ENCODE data around the gene SPZ1. TPM values are rescaled to one million over a fixed set of nuclear protein-coding genes. Genes with fewer than 3 reads are reported as not detected.
"Not testable (repeated sequence)": the region's sequence is repeated elsewhere in the genome, so short reads cannot be mapped to it uniquely, and the experiment has no call there.

Gene SPZ1
- not detected in 2 replicates for total RNA-seq (2022)
- not detected for Bru-seq, nascent RNA
- not detected for BruChase-seq, experiment 1, labeled RNA remaining after a 6-hour chase
- BruChase-seq, experiment 2, labeled RNA remaining after a 2-hour chase = not detected
- long read RNA-seq = 0 reads

DNA sequence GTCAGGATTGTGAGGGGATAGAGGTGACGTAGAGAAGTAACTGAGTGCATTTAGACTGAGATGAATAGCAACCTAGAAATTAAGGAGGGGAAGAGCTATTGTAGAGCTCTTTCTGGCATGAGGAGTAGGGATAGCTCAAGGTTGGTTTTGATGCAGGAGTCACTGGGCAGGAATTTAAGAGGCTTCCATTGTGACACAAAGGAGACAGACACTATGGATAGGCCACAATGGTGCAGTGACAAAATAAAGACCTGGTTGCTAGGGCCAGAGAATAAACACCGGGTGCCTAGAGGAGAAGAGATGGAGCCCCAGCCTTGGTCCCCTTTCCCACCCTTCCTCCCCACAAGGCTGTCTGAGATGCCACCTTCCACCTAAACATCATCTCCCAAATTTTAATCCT, at the start of gene SPZ1:
Gene SPZ1, plus strand, starts transcription at position 301 of the 400 bp plus-strand sequence. CDS start 214 bp downstream, outside the sequence.
- TF ChIP-seq, protein P1, sequence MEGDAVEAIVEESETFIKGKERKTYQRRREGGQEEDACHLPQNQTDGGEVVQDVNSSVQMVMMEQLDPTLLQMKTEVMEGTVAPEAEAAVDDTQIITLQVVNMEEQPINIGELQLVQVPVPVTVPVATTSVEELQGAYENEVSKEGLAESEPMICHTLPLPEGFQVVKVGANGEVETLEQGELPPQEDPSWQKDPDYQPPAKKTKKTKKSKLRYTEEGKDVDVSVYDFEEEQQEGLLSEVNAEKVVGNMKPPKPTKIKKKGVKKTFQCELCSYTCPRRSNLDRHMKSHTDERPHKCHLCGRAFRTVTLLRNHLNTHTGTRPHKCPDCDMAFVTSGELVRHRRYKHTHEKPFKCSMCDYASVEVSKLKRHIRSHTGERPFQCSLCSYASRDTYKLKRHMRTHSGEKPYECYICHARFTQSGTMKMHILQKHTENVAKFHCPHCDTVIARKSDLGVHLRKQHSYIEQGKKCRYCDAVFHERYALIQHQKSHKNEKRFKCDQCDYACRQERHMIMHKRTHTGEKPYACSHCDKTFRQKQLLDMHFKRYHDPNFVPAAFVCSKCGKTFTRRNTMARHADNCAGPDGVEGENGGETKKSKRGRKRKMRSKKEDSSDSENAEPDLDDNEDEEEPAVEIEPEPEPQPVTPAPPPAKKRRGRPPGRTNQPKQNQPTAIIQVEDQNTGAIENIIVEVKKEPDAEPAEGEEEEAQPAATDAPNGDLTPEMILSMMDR (IDR thresholded peaks at IDR 0.05; ENCODE audit: unreplicated experiment) = no peak
- CTCF ChIA-PET = interaction anchor here (1.0 kb wide), 2 partner anchors 10 to 12 kb away, joined by 3 read pairs; no protein-coding TSS in a partner anchor
- Mint-ChIP-seq H3K9me3 (ENCODE audit: low read depth, unreplicated experiment) (no peaks in the 10 kb centered on the region), H3K4me1 (ENCODE audit: low read depth, unreplicated experiment) (no peaks in the 10 kb centered on the region), H3K27ac (ENCODE audit: unreplicated experiment) (no peak within 1 kb of the TSS), H3K4me3 (ENCODE audit: low read depth, unreplicated experiment) (no peak within 1 kb of the TSS), H3K36me3 (ENCODE audit: insufficient read depth, unreplicated experiment) (no peaks in the 10 kb centered on the region), H3K27me3 (ENCODE audit: unreplicated experiment) (peaks cover 68% of the 10 kb centered on the region)
- DNase-seq = no peak
- BruUV-seq (replicated peaks) = no TSS peak
- intact Hi-C loops (cut with micrococcal nuclease; ENCODE audit: unreplicated experiment) = no loop called here

DNA sequence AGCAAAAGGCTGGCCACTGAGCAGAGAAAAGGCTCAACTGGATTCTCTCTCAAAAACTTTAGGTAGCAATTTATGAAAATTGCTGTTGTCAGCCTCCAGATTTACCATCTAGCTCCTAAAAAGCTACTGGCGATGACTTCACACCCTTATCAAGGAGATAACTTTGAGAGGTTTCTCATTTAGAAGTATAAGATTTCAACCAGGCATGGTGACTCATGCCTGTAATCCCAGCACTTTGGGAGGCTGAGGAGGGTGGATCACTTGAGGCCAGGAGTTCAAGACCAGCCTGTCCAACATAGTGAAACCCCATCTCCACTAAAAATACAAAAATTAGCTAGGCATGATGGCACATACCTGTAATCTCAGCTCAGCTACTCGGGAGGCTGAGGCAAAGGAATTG, 49.3 kb upstream of the SPZ1 start:
- H3K27ac Mint-ChIP-seq (ENCODE audit: unreplicated experiment); BruUV-seq (replicated peaks); H3K27me3 Mint-ChIP-seq (ENCODE audit: unreplicated experiment); H3K36me3 Mint-ChIP-seq (ENCODE audit: insufficient read depth, unreplicated experiment); H3K4me3 Mint-ChIP-seq (ENCODE audit: low read depth, unreplicated experiment); H3K9me3 Mint-ChIP-seq (ENCODE audit: low read depth, unreplicated experiment); DNase-seq; H3K4me1 Mint-ChIP-seq (ENCODE audit: low read depth, unreplicated experiment); intact Hi-C loops (cut with micrococcal nuclease; ENCODE audit: unreplicated experiment): not testable (repeated sequence)
- CTCF ChIA-PET = interaction anchor here (0.6 to 0.8 kb wide), 2 partner anchors 177 to 400 kb away, joined by 3 read pairs; no protein-coding TSS in a partner anchor

- intact Hi-C loops (cut with micrococcal nuclease; ENCODE audit: unreplicated experiment) = loop anchor here (1.0 kb wide), 1 partner anchor 184 kb away; no protein-coding TSS in a partner anchor
- BruUV-seq (replicated peaks) = no TSS peak
- H3K4me1 Mint-ChIP-seq (ENCODE audit: low read depth, unreplicated experiment) = no peaks in the 10 kb centered on the region
- H3K27me3 Mint-ChIP-seq (ENCODE audit: unreplicated experiment) = no peaks in the 10 kb centered on the region
- H3K9me3 Mint-ChIP-seq (ENCODE audit: low read depth, unreplicated experiment) = no peaks in the 10 kb centered on the region
- no peak overlapping the region for H3K4me3 Mint-ChIP-seq (ENCODE audit: low read depth, unreplicated experiment)
- H3K27ac Mint-ChIP-seq (ENCODE audit: unreplicated experiment) = no peak overlapping the region
- TF ChIP-seq, protein P1 (IDR thresholded peaks at IDR 0.05; ENCODE audit: unreplicated experiment) = peak; percentile 33
- no peaks in the 10 kb centered on the region for H3K36me3 Mint-ChIP-seq (ENCODE audit: insufficient read depth, unreplicated experiment)
- peak; percentile 38 for DNase-seq
- CTCF ChIA-PET = interaction anchor here (0.7 to 1.0 kb wide), 4 partner anchors 18 to 184 kb away, joined by 4 to 12 read pairs (median 6); partner anchors contain the start of gene SERINC5
Measured at GRCh38 chr5:80275347-80275746, 44.5 kb upstream of the SPZ1 start.

DNA sequence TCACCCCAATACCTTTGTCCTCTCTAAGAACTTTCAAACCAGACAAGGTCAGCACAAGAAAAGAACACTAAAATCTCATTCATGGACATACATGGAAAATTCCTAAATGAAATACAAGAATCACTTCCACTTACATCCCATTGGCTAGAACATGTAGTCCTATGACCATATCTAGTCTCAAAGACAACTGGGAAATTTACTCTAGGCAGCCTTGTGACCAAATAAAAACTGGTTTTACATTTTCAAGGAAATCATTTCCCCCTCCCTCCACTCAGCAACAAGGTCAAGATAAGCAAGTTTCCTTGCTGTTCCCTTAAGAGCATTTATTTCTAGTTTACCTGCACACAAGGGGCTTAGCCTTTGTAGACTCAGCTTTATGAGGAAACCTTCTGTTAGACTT, 43.6 kb upstream of the SPZ1 start:
- Mint-ChIP-seq H3K36me3 (ENCODE audit: insufficient read depth, unreplicated experiment) (no peaks in the 10 kb centered on the region), H3K27me3 (ENCODE audit: unreplicated experiment) (no peaks in the 10 kb centered on the region), H3K27ac (ENCODE audit: unreplicated experiment) (no peak overlapping the region), H3K4me3 (ENCODE audit: low read depth, unreplicated experiment) (no peak overlapping the region), H3K4me1 (ENCODE audit: low read depth, unreplicated experiment) (no peaks in the 10 kb centered on the region), H3K9me3 (ENCODE audit: low read depth, unreplicated experiment) (no peaks in the 10 kb centered on the region)
- BruUV-seq (replicated peaks) = no TSS peak
- CTCF ChIA-PET = interaction anchor here (0.7 kb wide), 1 partner anchor 185 kb away, joined by 3 read pairs; no protein-coding TSS in a partner anchor
- TF ChIP-seq, protein P1 (IDR thresholded peaks at IDR 0.05; ENCODE audit: unreplicated experiment) = no peak
- intact Hi-C loops (cut with micrococcal nuclease; ENCODE audit: unreplicated experiment) = no loop called here
- no peak for DNase-seq

- DNase-seq = no peak
- TF ChIP-seq, protein P1 (IDR thresholded peaks at IDR 0.05; ENCODE audit: unreplicated experiment) = no peak
- CTCF ChIA-PET = interaction anchor here (0.7 to 1.1 kb wide), 3 partner anchors 11 to 451 kb away, joined by 3 to 6 read pairs (median 4); no protein-coding TSS in a partner anchor
- H3K4me1 Mint-ChIP-seq (ENCODE audit: low read depth, unreplicated experiment) = no peaks in the 10 kb centered on the region
- H3K9me3 Mint-ChIP-seq (ENCODE audit: low read depth, unreplicated experiment) = no peaks in the 10 kb centered on the region
- H3K27ac Mint-ChIP-seq (ENCODE audit: unreplicated experiment) = no peak overlapping the region
- intact Hi-C loops (cut with micrococcal nuclease; ENCODE audit: unreplicated experiment) = no loop called here
- no peak overlapping the region for H3K4me3 Mint-ChIP-seq (ENCODE audit: low read depth, unreplicated experiment)
- H3K27me3 Mint-ChIP-seq (ENCODE audit: unreplicated experiment) = no peaks in the 10 kb centered on the region
- no peaks in the 10 kb centered on the region for H3K36me3 Mint-ChIP-seq (ENCODE audit: insufficient read depth, unreplicated experiment)
- no TSS peak for BruUV-seq (replicated peaks)
Measured at GRCh38 chr5:80277191-80277590, 42.6 kb upstream of the SPZ1 start.

All from Calu3 (cell line).